Hematopoietic multipotent progenitor cell treated with erythropoietin and hydrocortisone succinate and interleukin-3 and kit ligand, for 4 days (in vitro differentiated cells): ENCODE measurements around the gene ASB3.
A peak's percentile ranks its signal among the peaks of the same experiment; 100 is the strongest.
"Not testable (repeated sequence)": the region's sequence is repeated elsewhere in the genome, so short reads cannot be mapped to it uniquely, and the experiment has no call there.

Source experiments
- DNase-seq: peaks from one replicate; pipeline ENCODE4 v3.0.0-alpha.2; 2015

Gene ASB3

GRCh38 chr2:53786705-53787613, at the start of gene ASB3, which contains the start of gene ERLEC1:
Gene ASB3 (minus strand): TSS chr2:53786953. CDS start chr2:53765572, 21,381 bp downstream.
Gene ERLEC1 (plus strand): TSS chr2:53787044. CDS start chr2:53787211, 167 bp downstream.
- peak; percentile 97 for DNase-seq

GRCh38 chr2:53829980-53830290, 43.2 kb upstream of the ASB3 start:
- not testable (repeated sequence) for DNase-seq

GRCh38 chr2:53829273-53829979, 42.7 kb upstream of the ASB3 start:
- no peak for DNase-seq

GRCh38 chr2:53828331-53828730, 41.6 kb upstream of the ASB3 start:
- DNase-seq: no peak

GRCh38 chr2:53827398-53828175, 40.8 kb upstream of the ASB3 start:
- no peak for DNase-seq

- no peak for DNase-seq
Measured at GRCh38 chr2:53826587-53827397, 40.0 kb upstream of the ASB3 start.

GRCh38 chr2:53826030-53826410, 39.3 kb upstream of the ASB3 start:
- DNase-seq: no peak

GRCh38 chr2:53823639-53824038, 36.9 kb upstream of the ASB3 start:
- DNase-seq: peak; percentile 53

- DNase-seq: no peak
Measured at GRCh38 chr2:53821810-53822209, 35.1 kb upstream of the ASB3 start.

GRCh38 chr2:53820711-53821110, 34.0 kb upstream of the ASB3 start:
- DNase-seq: no peak

GRCh38 chr2:53820048-53820447, 33.3 kb upstream of the ASB3 start:
- DNase-seq: no peak

GRCh38 chr2:53819634-53820033, 32.9 kb upstream of the ASB3 start:
- no peak for DNase-seq

- DNase-seq: no peak
Measured at GRCh38 chr2:53818854-53819435, 32.2 kb upstream of the ASB3 start.

GRCh38 chr2:53813151-53813550, 26.4 kb upstream of the ASB3 start:
- no peak for DNase-seq

- no peak for DNase-seq
Measured at GRCh38 chr2:53811601-53812000, 24.8 kb upstream of the ASB3 start.

- DNase-seq: peak; percentile 18
Measured at GRCh38 chr2:53802617-53803151, 15.9 kb upstream of the ASB3 start.

GRCh38 chr2:53801547-53801946, 14.8 kb upstream of the ASB3 start:
- no peak for DNase-seq

GRCh38 chr2:53793821-53794220, 7.1 kb upstream of the ASB3 start:
- DNase-seq: no peak

GRCh38 chr2:53793261-53793660, 6.5 kb upstream of the ASB3 start:
- DNase-seq: no peak

- peak; percentile 49 for DNase-seq
Measured at GRCh38 chr2:53787614-53788289, 999 bp upstream of the ASB3 start.

GRCh38 chr2:53786352-53786704, 425 bp downstream of the ASB3 start:
- no peak for DNase-seq
